Measurements from ENCODE around the gene LIPN. TPM values are rescaled to one million over a fixed set of nuclear protein-coding genes. Genes with fewer than 3 reads are reported as not detected.
A peak's percentile ranks its signal among the peaks of the same experiment; 100 is the strongest.

LIPN gene
- total and polyA plus RNA-seq, 2 donors (not counting 1 experiment from before 2014, with no cell fraction given): not detected

DNA sequence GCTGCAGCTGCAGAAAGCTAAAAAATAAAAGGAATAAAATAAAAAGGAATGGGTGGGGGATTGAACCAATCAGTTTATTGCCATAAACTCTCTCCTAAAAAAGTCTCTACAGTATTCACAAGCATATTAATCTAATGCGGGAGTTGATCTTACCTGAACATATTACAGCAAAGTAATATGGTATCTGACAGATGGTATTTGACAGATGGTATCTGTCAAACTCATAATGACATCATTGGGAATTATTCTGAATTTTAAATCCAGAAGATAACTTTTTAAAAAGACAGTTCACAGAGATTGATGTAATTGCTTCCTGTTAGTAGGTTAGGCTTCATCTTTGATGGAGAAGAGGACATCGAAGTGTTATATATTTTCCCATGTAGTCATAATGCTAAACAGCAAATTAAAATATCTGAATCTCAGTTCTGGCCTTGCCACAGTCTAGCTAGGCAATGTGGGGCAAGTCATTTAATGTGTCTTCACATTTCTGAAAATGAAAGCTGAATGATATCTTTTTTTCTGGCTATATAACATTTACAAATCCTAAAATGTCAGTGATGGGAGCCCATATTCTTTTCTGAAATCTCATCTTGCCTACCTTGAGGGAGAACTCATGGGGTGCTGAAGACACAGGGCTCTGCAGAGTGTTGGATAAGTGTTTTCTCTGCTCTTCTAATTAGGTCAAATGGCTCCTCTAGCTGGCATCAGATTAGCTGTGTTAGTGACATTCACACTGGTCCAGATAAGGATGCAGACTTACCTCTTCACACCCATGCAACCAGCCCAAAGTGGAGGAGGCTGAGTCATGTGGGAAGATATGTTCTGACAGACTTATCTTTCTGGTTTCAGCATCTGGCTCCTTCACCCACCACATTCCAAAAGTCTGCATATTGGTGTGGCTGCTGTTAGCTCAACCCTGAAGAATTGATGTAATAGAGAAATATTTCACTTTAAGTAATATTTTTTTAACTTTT lies 40.6 kb downstream of the LIPN start:
- DNase-seq (ENCODE audit: low read depth in 2 of 2): peak; percentile 21 to 92
- Histone ChIP-seq H3K9me3 (ENCODE audit: control insufficient read depth, insufficient read depth, low read depth, low read length) (no peaks in the 10 kb centered on the region), H3K4me2 (ENCODE audit: extremely low read depth, insufficient read depth, low read length) (no peak overlapping the region)

GRCh38 chr10:88802523-88803285 lies 42.9 kb downstream of the LIPN start, which contains the start of gene LIPM:
LIPM (plus strand) TSS chr10:88802730; CDS start chr10:88802897, 167 bp downstream.
- Histone ChIP-seq H3K27me3 (ENCODE audit: control insufficient read depth, insufficient read depth, low read length) (no peaks in the 10 kb centered on the region), H3K9ac (ENCODE audit: insufficient read depth, low read length) (no peak within 1 kb of the TSS), H3K79me2 (ENCODE audit: control insufficient read depth, insufficient read depth, low read length) (no peaks in the 10 kb centered on the region), H4K20me1 (ENCODE audit: control insufficient read depth, extremely low read depth, insufficient read depth, low read length) (no peaks in the 10 kb centered on the region), H3K4me1 (ENCODE audit: control insufficient read depth, extremely low read depth, insufficient read depth, low read length) (no peaks in the 10 kb centered on the region), H3K36me3 (ENCODE audit: control insufficient read depth, insufficient read depth, low read length) (no peaks in the 10 kb centered on the region), H3K4me2 (ENCODE audit: extremely low read depth, insufficient read depth, low read length) (no peak within 1 kb of the TSS), H3K4me3 (replicated peaks in 1 of 4; ENCODE audit: control extremely low read depth in 1 of 4, insufficient read depth in 1 of 4, low read depth in 3 of 4, low read length in 4 of 4) (no peak within 1 kb of the TSS), H3K27ac (ENCODE audit: insufficient read depth, low read length) (no peak within 1 kb of the TSS), H2AFZ (ENCODE audit: low read length) (no peak within 1 kb of the TSS), H3K9me3 (ENCODE audit: control insufficient read depth, insufficient read depth, low read depth, low read length) (no peaks in the 10 kb centered on the region)
- TF ChIP-seq, protein P1, sequence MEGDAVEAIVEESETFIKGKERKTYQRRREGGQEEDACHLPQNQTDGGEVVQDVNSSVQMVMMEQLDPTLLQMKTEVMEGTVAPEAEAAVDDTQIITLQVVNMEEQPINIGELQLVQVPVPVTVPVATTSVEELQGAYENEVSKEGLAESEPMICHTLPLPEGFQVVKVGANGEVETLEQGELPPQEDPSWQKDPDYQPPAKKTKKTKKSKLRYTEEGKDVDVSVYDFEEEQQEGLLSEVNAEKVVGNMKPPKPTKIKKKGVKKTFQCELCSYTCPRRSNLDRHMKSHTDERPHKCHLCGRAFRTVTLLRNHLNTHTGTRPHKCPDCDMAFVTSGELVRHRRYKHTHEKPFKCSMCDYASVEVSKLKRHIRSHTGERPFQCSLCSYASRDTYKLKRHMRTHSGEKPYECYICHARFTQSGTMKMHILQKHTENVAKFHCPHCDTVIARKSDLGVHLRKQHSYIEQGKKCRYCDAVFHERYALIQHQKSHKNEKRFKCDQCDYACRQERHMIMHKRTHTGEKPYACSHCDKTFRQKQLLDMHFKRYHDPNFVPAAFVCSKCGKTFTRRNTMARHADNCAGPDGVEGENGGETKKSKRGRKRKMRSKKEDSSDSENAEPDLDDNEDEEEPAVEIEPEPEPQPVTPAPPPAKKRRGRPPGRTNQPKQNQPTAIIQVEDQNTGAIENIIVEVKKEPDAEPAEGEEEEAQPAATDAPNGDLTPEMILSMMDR (conservative IDR thresholded peaks at IDR 0.05 in 1 of 2, IDR thresholded peaks at IDR 0.05 in 1 of 2; ENCODE audit: low read depth in 1 of 2, low read length in 2 of 2): no peak
- TF ChIP-seq EZH2 (IDR thresholded peaks at IDR 0.05; ENCODE audit: low read length, missing control alignments): no peak
- no peak for DNase-seq (ENCODE audit: low read depth in 2 of 2)

More for the DNA sequence above, 40.6 kb downstream of the LIPN start:
- TF ChIP-seq EZH2 (IDR thresholded peaks at IDR 0.05; ENCODE audit: low read length, missing control alignments): no peak
- TF ChIP-seq, protein P1 (conservative IDR thresholded peaks at IDR 0.05 in 1 of 2, IDR thresholded peaks at IDR 0.05 in 1 of 2; ENCODE audit: low read depth in 1 of 2, low read length in 2 of 2): no peak
- Histone ChIP-seq H3K27ac (ENCODE audit: insufficient read depth, low read length) (no peak overlapping the region), H3K4me3 (replicated peaks in 1 of 4; ENCODE audit: control extremely low read depth in 1 of 4, insufficient read depth in 1 of 4, low read depth in 3 of 4, low read length in 4 of 4) (no peak overlapping the region), H3K36me3 (ENCODE audit: control insufficient read depth, insufficient read depth, low read length) (no peaks in the 10 kb centered on the region), H3K79me2 (ENCODE audit: control insufficient read depth, insufficient read depth, low read length) (no peaks in the 10 kb centered on the region), H3K9ac (ENCODE audit: insufficient read depth, low read length) (no peak overlapping the region), H3K4me1 (ENCODE audit: control insufficient read depth, extremely low read depth, insufficient read depth, low read length) (no peaks in the 10 kb centered on the region), H2AFZ (ENCODE audit: low read length) (no peak overlapping the region), H4K20me1 (ENCODE audit: control insufficient read depth, extremely low read depth, insufficient read depth, low read length) (no peaks in the 10 kb centered on the region), H3K27me3 (ENCODE audit: control insufficient read depth, insufficient read depth, low read length) (no peaks in the 10 kb centered on the region)

- Histone ChIP-seq H3K36me3 (ENCODE audit: control insufficient read depth, insufficient read depth, low read length) (no peaks in the 10 kb centered on the region), H3K4me1 (ENCODE audit: control insufficient read depth, extremely low read depth, insufficient read depth, low read length) (no peaks in the 10 kb centered on the region), H3K79me2 (ENCODE audit: control insufficient read depth, insufficient read depth, low read length) (no peaks in the 10 kb centered on the region), H4K20me1 (ENCODE audit: control insufficient read depth, extremely low read depth, insufficient read depth, low read length) (no peaks in the 10 kb centered on the region), H2AFZ (ENCODE audit: low read length) (no peak overlapping the region), H3K9ac (ENCODE audit: insufficient read depth, low read length) (no peak overlapping the region), H3K27ac (ENCODE audit: insufficient read depth, low read length) (no peak overlapping the region), H3K27me3 (ENCODE audit: control insufficient read depth, insufficient read depth, low read length) (no peaks in the 10 kb centered on the region), H3K9me3 (ENCODE audit: control insufficient read depth, insufficient read depth, low read depth, low read length) (no peaks in the 10 kb centered on the region), H3K4me3 (replicated peaks in 1 of 4; ENCODE audit: control extremely low read depth in 1 of 4, insufficient read depth in 1 of 4, low read depth in 3 of 4, low read length in 4 of 4) (no peak overlapping the region), H3K4me2 (ENCODE audit: extremely low read depth, insufficient read depth, low read length) (no peak overlapping the region)
- no peak for DNase-seq (ENCODE audit: low read depth in 2 of 2)
- TF ChIP-seq EZH2 (IDR thresholded peaks at IDR 0.05; ENCODE audit: low read length, missing control alignments): no peak
- TF ChIP-seq, protein P1 (conservative IDR thresholded peaks at IDR 0.05 in 1 of 2, IDR thresholded peaks at IDR 0.05 in 1 of 2; ENCODE audit: low read depth in 1 of 2, low read length in 2 of 2): no peak
These were observed 43.8 kb downstream of the LIPN start for GRCh38 chr10:88803641-88804040.
